WTC11 (cell line): ENCODE measurements around the gene PPA2. TPM values are rescaled to one million over a fixed set of nuclear protein-coding genes. Genes with fewer than 3 reads are reported as not detected.

Experiments used
- ATAC-seq: fragments of 200-7000 bp; cut with Tn5 transposase; 2 replicates; pipeline ENCODE4 v1.10.0; 2021; ENCODE audit warnings: mild to moderate bottlenecking, moderate library complexity
- CTCF ChIA-PET: fragments of 300-600 bp; sonication (Branson Sonifier 250); formaldehyde crosslinking; loops from one replicate; lab custom pipeline; 2021; ENCODE audit warnings: antibody characterized with exemption; lab: Charles Lee
- POLR2A ChIA-PET: fragments of 350-600 bp; sonication (Branson Sonifier 250); formaldehyde crosslinking; loops from one replicate; lab custom pipeline; 2021; ENCODE audit warnings: antibody characterized with exemption; lab: Charles Lee
- DNase-seq: peaks from one replicate; pipeline ENCODE4 v3.0.0; 2021; ENCODE audit warnings: low spot score
- H3K27ac Mint-ChIP-seq: 2 replicates; pipeline ENCODE4 v1.8.0; 2021; ENCODE audit warnings: mixed read lengths
- H3K27me3 Mint-ChIP-seq: 2 replicates; pipeline ENCODE4 v1.8.0; 2021; ENCODE audit warnings: low read depth, mild to moderate bottlenecking, moderate library complexity, mixed read lengths
- H3K36me3 Mint-ChIP-seq: 2 replicates; pipeline ENCODE4 v1.8.0; 2021; ENCODE audit warnings: mixed read lengths
- H3K4me1 Mint-ChIP-seq: 2 replicates; pipeline ENCODE4 v1.8.0; 2022; ENCODE audit warnings: mixed read lengths
- H3K4me3 Mint-ChIP-seq: 2 replicates; pipeline ENCODE4 v1.8.0; 2021; ENCODE audit warnings: mild to moderate bottlenecking, moderate library complexity, mixed read lengths
- H3K9me3 Mint-ChIP-seq: 2 replicates; pipeline ENCODE4 v1.8.0; 2021; ENCODE audit warnings: mixed read lengths
- AFF4 ChIP-seq: sonication (generic); formaldehyde crosslinking; IDR thresholded peaks from 2 replicates; pipeline ENCODE4 v1.8.1; 2023; ENCODE audit warnings: mild to moderate bottlenecking, missing genetic modification reagents, borderline replicate concordance
- AR ChIP-seq: fragments of 250-450 bp; sonication (Bioruptor Pico); IDR thresholded peaks from 2 replicates; pipeline ENCODE4 v1.9.0; 2021; ENCODE audit warnings: mild to moderate bottlenecking
- CREM ChIP-seq: sonication (generic); formaldehyde crosslinking; IDR thresholded peaks from 2 replicates; pipeline ENCODE4 v1.8.1; 2022; ENCODE audit warnings: mild to moderate bottlenecking, missing genetic modification reagents, moderate library complexity
- ELF4 ChIP-seq: sonication (generic); formaldehyde crosslinking; IDR thresholded peaks from 2 replicates; pipeline ENCODE4 v1.8.1; 2022; ENCODE audit warnings: low read depth, mild to moderate bottlenecking, moderate library complexity, missing genetic modification reagents
- EMX1 ChIP-seq: fragments of 250-450 bp; sonication (Bioruptor Pico); IDR thresholded peaks from 2 replicates; pipeline ENCODE4 v1.8.0; 2021; ENCODE audit warnings: mild to moderate bottlenecking
- ERG ChIP-seq: fragments of 250-450 bp; sonication (Bioruptor Pico); IDR thresholded peaks from 2 replicates; pipeline ENCODE4 v1.8.0; 2021; ENCODE audit warnings: mild to moderate bottlenecking
- FOXK1 ChIP-seq: sonication (generic); formaldehyde crosslinking; IDR thresholded peaks from 2 replicates; pipeline ENCODE4 v1.8.0; 2022; ENCODE audit warnings: mild to moderate bottlenecking, moderate library complexity, missing genetic modification reagents
- FOXP1 ChIP-seq: sonication (generic); formaldehyde crosslinking; IDR thresholded peaks from 2 replicates; pipeline ENCODE4 v1.8.0; 2022; ENCODE audit warnings: missing genetic modification reagents, mild to moderate bottlenecking, moderate library complexity, borderline replicate concordance
- IRF2 ChIP-seq: sonication (generic); formaldehyde crosslinking; IDR thresholded peaks from 2 replicates; pipeline ENCODE4 v1.8.0; 2022; ENCODE audit warnings: low read depth, missing genetic modification reagents, borderline replicate concordance
- JUN ChIP-seq: sonication (generic); formaldehyde crosslinking; IDR thresholded peaks from 2 replicates; pipeline ENCODE4 v1.8.0; 2023; ENCODE audit warnings: mild to moderate bottlenecking, missing genetic modification reagents
- KAT7 ChIP-seq: sonication (generic); formaldehyde crosslinking; IDR thresholded peaks from 2 replicates; pipeline ENCODE4 v1.8.1; 2023; ENCODE audit warnings: missing genetic modification reagents, mild to moderate bottlenecking, borderline replicate concordance
- MAX ChIP-seq: sonication (generic); formaldehyde crosslinking; IDR thresholded peaks from 2 replicates; pipeline ENCODE4 v1.8.0; 2022; ENCODE audit warnings: mild to moderate bottlenecking, missing genetic modification reagents
- NR1H2 ChIP-seq: sonication (generic); formaldehyde crosslinking; IDR thresholded peaks from 2 replicates; pipeline ENCODE4 v1.9.0; 2021; ENCODE audit warnings: mild to moderate bottlenecking, moderate library complexity, missing genetic modification reagents
- NR2C2 ChIP-seq: sonication (generic); formaldehyde crosslinking; IDR thresholded peaks from 2 replicates; pipeline ENCODE4 v1.8.0; 2022; ENCODE audit warnings: mild to moderate bottlenecking, missing genetic modification reagents
- NR3C1 ChIP-seq: sonication (generic); formaldehyde crosslinking; conservative IDR thresholded peaks from 2 replicates; pipeline ENCODE4 v1.8.1; 2023; ENCODE audit warnings: low read depth, mild to moderate bottlenecking, missing genetic modification reagents
- OVOL2 ChIP-seq: fragments of 250-450 bp; sonication (Bioruptor Pico); IDR thresholded peaks from 2 replicates; pipeline ENCODE4 v1.9.0; 2021; ENCODE audit warnings: mild to moderate bottlenecking, borderline replicate concordance
- RELA ChIP-seq: sonication (generic); formaldehyde crosslinking; IDR thresholded peaks from 2 replicates; pipeline ENCODE4 v1.8.1; 2022; ENCODE audit warnings: missing genetic modification reagents, mild to moderate bottlenecking, borderline replicate concordance
- RORB ChIP-seq: fragments of 250-450 bp; sonication (Bioruptor Pico); IDR thresholded peaks from 2 replicates; pipeline ENCODE4 v1.9.0; 2021; ENCODE audit warnings: mild to moderate bottlenecking
- SMAD4 ChIP-seq: sonication (generic); formaldehyde crosslinking; IDR thresholded peaks from 2 replicates; pipeline ENCODE4 v1.8.0; 2022; ENCODE audit warnings: mild to moderate bottlenecking, missing genetic modification reagents
- TCF7 ChIP-seq: sonication (generic); formaldehyde crosslinking; IDR thresholded peaks from 2 replicates; pipeline ENCODE4 v1.8.0; 2022; ENCODE audit warnings: mild to moderate bottlenecking, low read depth, missing genetic modification reagents, moderate library complexity
- TEAD4 ChIP-seq: sonication (generic); formaldehyde crosslinking; IDR thresholded peaks from 2 replicates; pipeline ENCODE4 v1.8.0; 2022; ENCODE audit warnings: mild to moderate bottlenecking, missing genetic modification reagents
- TP53 ChIP-seq: sonication (generic); formaldehyde crosslinking; IDR thresholded peaks from 2 replicates; pipeline ENCODE4 v1.8.1; 2023; ENCODE audit warnings: mild to moderate bottlenecking, missing genetic modification reagents
- ZNF263 ChIP-seq: sonication (generic); formaldehyde crosslinking; IDR thresholded peaks from 2 replicates; pipeline ENCODE4 v1.8.1; 2022; ENCODE audit warnings: low read depth, mild to moderate bottlenecking, moderate library complexity, missing genetic modification reagents
- ZNF671 ChIP-seq: fragments of 250-450 bp; sonication (Bioruptor Pico); IDR thresholded peaks from 2 replicates; pipeline ENCODE4 v1.8.0; 2021; ENCODE audit warnings: mild to moderate bottlenecking
- total RNA-seq: library from RNA; stranded (reverse); gene quantifications from 3 replicates; pipeline ENCODE4 v1.2.3, GENCODE V29; 2021
- TF ChIP-seq, protein P1 (sequence below): fragments of 250-450 bp; sonication (Bioruptor Pico); IDR thresholded peaks from 2 replicates; pipeline ENCODE4 v1.9.0; 2021; ENCODE audit warnings: mild to moderate bottlenecking, borderline replicate concordance
- TF ChIP-seq, protein P2 (sequence below): sonication (generic); formaldehyde crosslinking; conservative IDR thresholded peaks from 2 replicates; pipeline ENCODE4 v1.8.1; 2022; ENCODE audit warnings: mild to moderate bottlenecking, missing genetic modification reagents

The PPA2 gene
- total RNA-seq, 1 experiment from 2014 or later = 50.8 TPM

DNA sequence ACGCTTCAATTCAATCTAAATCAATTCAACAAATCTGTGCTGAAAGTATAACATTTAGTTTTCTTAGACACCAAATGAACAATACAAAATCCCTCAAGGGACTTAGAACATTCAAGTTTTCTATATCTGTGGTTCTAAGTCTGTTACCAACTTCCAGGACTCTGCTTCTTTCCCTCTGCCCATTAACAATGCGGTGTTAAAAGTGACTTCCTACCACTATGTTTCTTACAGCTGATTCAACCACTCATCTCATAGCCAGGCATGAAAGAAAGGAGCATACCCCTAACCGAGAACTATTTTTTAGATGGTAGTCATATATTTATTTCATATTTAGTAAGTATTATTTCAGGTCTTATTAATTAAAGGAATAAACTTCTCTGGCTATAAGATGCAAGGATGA lies 38.9 kb downstream of the PPA2 start:
- no peaks in the 10 kb centered on the region for H3K4me1 Mint-ChIP-seq
- CTCF ChIA-PET = no interaction called here
- peaks cover 50% of the 10 kb centered on the region for H3K36me3 Mint-ChIP-seq
- H3K27ac Mint-ChIP-seq = no peak overlapping the region
- ATAC-seq (no peak), DNase-seq (no peak)
- no peaks in the 10 kb centered on the region for H3K27me3 Mint-ChIP-seq
- H3K9me3 Mint-ChIP-seq = peaks cover 14% of the 10 kb centered on the region
- TF ChIP-seq MAX (CRISPR knock-in tag) (no peak), RORB (CRISPR knock-in tag) (no peak), ELF4 (CRISPR knock-in tag) (no peak), NR3C1 (CRISPR knock-in tag) (no peak), FOXK1 (CRISPR knock-in tag) (no peak), TP53 (no peak), KAT7 (no peak), ZNF263 (CRISPR knock-in tag) (no peak), IRF2 (no peak), JUN (CRISPR knock-in tag) (no peak), ERG (no peak)
- POLR2A ChIA-PET = no interaction called here
- no peak overlapping the region for H3K4me3 Mint-ChIP-seq

DNA sequence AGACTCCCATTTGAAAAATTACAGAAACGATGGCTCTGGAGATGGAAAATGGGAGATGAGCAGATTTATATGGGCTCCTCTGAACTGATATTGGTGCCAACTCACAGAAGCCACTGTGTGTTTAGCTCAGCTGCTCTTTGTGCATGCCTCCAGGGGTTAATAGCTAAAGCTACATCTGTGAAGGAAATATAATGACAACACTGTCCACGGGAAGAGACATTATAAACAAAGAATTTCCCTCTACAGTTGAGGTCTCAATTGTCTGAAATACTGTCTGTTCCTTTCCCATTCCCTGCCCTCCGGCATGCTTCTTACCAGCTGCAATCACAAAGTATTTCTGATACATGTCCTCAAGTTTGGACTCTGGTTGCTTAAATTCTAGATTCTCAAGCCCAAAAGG lies 40.4 kb downstream of the PPA2 start:
- POLR2A ChIA-PET = no interaction called here
- Mint-ChIP-seq H3K36me3 (peaks cover 50% of the 10 kb centered on the region), H3K4me3 (no peak overlapping the region), H3K27ac (no peak overlapping the region), H3K9me3 (peaks cover 14% of the 10 kb centered on the region), H3K4me1 (no peaks in the 10 kb centered on the region), H3K27me3 (no peaks in the 10 kb centered on the region)
- TF ChIP-seq JUN (CRISPR knock-in tag) (no peak), TCF7 (CRISPR knock-in tag) (no peak), NR2C2 (CRISPR knock-in tag) (no peak), OVOL2 (CRISPR knock-in tag) (no peak), EMX1 (CRISPR knock-in tag) (no peak), TEAD4 (CRISPR knock-in tag) (no peak), AFF4 (no peak), IRF2 (no peak), SMAD4 (CRISPR knock-in tag) (no peak), CREM (CRISPR knock-in tag) (no peak), FOXP1 (no peak), TP53 (no peak), RELA (no peak), ZNF671 (CRISPR knock-in tag) (no peak), NR1H2 (CRISPR knock-in tag) (no peak), AR (no peak)
- TF ChIP-seq, protein P1, sequence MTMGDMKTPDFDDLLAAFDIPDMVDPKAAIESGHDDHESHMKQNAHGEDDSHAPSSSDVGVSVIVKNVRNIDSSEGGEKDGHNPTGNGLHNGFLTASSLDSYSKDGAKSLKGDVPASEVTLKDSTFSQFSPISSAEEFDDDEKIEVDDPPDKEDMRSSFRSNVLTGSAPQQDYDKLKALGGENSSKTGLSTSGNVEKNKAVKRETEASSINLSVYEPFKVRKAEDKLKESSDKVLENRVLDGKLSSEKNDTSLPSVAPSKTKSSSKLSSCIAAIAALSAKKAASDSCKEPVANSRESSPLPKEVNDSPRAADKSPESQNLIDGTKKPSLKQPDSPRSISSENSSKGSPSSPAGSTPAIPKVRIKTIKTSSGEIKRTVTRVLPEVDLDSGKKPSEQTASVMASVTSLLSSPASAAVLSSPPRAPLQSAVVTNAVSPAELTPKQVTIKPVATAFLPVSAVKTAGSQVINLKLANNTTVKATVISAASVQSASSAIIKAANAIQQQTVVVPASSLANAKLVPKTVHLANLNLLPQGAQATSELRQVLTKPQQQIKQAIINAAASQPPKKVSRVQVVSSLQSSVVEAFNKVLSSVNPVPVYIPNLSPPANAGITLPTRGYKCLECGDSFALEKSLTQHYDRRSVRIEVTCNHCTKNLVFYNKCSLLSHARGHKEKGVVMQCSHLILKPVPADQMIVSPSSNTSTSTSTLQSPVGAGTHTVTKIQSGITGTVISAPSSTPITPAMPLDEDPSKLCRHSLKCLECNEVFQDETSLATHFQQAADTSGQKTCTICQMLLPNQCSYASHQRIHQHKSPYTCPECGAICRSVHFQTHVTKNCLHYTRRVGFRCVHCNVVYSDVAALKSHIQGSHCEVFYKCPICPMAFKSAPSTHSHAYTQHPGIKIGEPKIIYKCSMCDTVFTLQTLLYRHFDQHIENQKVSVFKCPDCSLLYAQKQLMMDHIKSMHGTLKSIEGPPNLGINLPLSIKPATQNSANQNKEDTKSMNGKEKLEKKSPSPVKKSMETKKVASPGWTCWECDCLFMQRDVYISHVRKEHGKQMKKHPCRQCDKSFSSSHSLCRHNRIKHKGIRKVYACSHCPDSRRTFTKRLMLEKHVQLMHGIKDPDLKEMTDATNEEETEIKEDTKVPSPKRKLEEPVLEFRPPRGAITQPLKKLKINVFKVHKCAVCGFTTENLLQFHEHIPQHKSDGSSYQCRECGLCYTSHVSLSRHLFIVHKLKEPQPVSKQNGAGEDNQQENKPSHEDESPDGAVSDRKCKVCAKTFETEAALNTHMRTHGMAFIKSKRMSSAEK = no peak
- TF ChIP-seq, protein P2, sequence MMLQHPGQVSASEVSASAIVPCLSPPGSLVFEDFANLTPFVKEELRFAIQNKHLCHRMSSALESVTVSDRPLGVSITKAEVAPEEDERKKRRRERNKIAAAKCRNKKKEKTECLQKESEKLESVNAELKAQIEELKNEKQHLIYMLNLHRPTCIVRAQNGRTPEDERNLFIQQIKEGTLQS (CRISPR knock-in tag) = no peak
- CTCF ChIA-PET = no interaction called here
- DNase-seq (no peak), ATAC-seq (no peak)
